ENCODE measurements around the gene OR2A5.

OR2A5 gene

DNA sequence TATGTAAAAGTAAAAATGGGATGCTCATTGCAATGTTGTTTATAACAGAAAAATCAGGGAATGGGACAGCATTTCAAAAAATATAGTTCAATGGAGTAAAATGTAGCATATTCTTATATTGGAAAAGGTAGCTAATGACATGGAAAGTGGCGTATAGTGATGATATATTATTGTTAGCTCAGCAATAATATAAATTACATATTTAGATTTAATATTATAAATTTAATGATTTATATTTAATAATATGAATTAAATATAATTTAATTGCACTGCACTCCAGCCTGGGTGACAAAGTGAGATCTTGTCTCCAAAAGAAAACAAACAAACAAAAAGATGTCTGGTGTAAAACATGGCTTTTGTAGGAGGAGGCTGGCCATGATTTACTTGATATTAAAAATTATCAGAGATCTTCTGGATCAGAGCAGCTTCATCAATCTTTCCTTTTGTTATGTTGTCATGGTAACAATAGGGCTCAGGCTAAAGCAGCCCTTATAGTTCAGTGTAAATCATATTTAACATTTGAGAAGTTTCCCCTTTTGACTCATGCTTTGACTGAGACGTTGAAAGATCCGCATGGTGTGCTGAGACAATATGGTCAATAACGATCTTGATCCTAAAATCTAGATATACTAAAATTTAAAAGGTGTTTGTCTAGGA lies 25.4 kb upstream of the OR2A5 start:
- Mint-ChIP-seq H3K27ac (no peak overlapping the region), H3K9me3 (no peaks in the 10 kb centered on the region), H3K27me3 (no peaks in the 10 kb centered on the region), H3K4me1 (no peaks in the 10 kb centered on the region), H3K4me3 (no peak overlapping the region), H3K36me3 (no peaks in the 10 kb centered on the region)
- CTCF ChIA-PET: interaction anchor here (1.4 kb wide), 1 partner anchor 286 kb away, joined by 3 read pairs; no protein-coding TSS in a partner anchor
- no peak for DNase-seq

GRCh38 chr7:144024213-144024612 lies 24.5 kb upstream of the OR2A5 start:
- Mint-ChIP-seq H3K27me3 (no peaks in the 10 kb centered on the region), H3K9me3 (no peaks in the 10 kb centered on the region), H3K27ac (no peak overlapping the region), H3K36me3 (no peaks in the 10 kb centered on the region), H3K4me3 (no peak overlapping the region), H3K4me1 (no peaks in the 10 kb centered on the region)
- DNase-seq: no peak
- CTCF ChIA-PET: no interaction called here

DNA sequence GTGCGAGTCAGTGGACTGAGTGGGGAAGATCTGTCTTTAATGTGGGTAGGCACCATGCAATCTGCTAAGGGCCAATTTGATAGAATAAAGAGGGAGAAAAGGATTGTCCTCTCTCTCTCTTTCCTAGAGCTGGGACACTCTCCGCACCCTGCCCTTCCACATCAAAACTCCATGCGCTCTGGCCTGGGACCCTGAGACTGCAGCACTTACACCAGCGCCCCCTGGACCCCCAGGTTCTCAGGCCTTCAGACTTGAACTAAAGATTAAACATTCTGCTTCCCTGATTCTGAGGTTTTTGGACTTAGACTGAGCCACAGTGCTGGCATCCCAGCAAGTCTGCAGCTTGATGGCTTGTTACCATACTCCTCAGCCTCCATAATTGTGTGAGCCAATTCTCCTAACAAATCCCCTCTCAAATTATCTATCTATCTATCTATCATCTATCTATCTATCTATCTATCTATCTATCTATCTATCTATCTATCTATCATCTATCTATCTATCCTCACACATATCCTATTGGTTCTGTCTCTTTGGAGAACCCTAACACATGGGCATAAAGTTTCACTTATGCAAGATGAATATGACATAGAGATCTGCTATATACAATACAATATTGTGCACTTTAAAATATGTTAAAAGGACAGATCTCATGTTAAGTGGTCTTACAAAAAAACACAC lies 22.4 kb upstream of the OR2A5 start:
- no peak overlapping the region for H3K27ac Mint-ChIP-seq

GRCh38 chr7:144027070-144027469 lies 21.7 kb upstream of the OR2A5 start:
- Mint-ChIP-seq H3K9me3 (no peaks in the 10 kb centered on the region), H3K27me3 (no peaks in the 10 kb centered on the region), H3K4me1 (no peaks in the 10 kb centered on the region), H3K27ac (no peak overlapping the region), H3K4me3 (no peak overlapping the region), H3K36me3 (no peaks in the 10 kb centered on the region)
- CTCF ChIA-PET: interaction anchor here (0.6 to 0.8 kb wide), 2 partner anchors 101 kb away, joined by 3 read pairs; no protein-coding TSS in a partner anchor
- no peak for DNase-seq

More for the DNA sequence above, 22.4 kb upstream of the OR2A5 start:
- DNase-seq: no peak
- Mint-ChIP-seq H3K9me3 (no peaks in the 10 kb centered on the region), H3K36me3 (no peaks in the 10 kb centered on the region), H3K4me3 (no peak overlapping the region), H3K4me1 (no peaks in the 10 kb centered on the region), H3K27me3 (no peaks in the 10 kb centered on the region)
- CTCF ChIA-PET: interaction anchor here (0.6 kb wide), 1 partner anchor 102 kb away, joined by 3 read pairs; no protein-coding TSS in a partner anchor

DNA sequence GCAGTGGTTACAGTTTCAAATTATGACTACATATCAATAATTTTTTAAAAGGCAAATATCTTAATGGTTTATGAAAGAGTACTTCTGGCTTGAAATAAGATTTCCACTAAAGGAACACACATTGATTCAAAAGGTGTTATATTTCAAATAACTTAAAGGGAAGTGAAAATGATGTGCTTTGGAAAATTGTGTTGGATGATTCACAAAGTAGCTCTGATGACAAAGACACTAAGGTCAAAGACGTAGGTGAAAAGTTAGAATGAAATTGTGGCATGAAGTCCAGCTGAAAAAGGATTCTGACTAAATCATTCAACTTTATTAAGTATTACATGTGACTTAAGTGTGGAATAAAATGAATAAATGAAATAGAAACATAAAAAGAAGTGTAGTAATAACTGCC lies 20.8 kb upstream of the OR2A5 start:
- CTCF ChIA-PET: interaction anchor here (0.8 kb wide), 1 partner anchor 100 kb away, joined by 3 read pairs; no protein-coding TSS in a partner anchor

GRCh38 chr7:144028547-144028946 lies 20.2 kb upstream of the OR2A5 start:
- Mint-ChIP-seq H3K9me3 (no peaks in the 10 kb centered on the region), H3K36me3 (no peaks in the 10 kb centered on the region), H3K27ac (no peak overlapping the region), H3K27me3 (no peaks in the 10 kb centered on the region), H3K4me3 (no peak overlapping the region), H3K4me1 (no peaks in the 10 kb centered on the region)
- CTCF ChIA-PET: no interaction called here
- no peak for DNase-seq

More for the DNA sequence above, 20.8 kb upstream of the OR2A5 start:
- H3K27me3 Mint-ChIP-seq: no peaks in the 10 kb centered on the region
- H3K27ac Mint-ChIP-seq: no peak overlapping the region
- H3K36me3 Mint-ChIP-seq: no peaks in the 10 kb centered on the region
- no peak for DNase-seq
- H3K4me3 Mint-ChIP-seq: no peak overlapping the region
- no peaks in the 10 kb centered on the region for H3K9me3 Mint-ChIP-seq
- no peaks in the 10 kb centered on the region for H3K4me1 Mint-ChIP-seq

DNA sequence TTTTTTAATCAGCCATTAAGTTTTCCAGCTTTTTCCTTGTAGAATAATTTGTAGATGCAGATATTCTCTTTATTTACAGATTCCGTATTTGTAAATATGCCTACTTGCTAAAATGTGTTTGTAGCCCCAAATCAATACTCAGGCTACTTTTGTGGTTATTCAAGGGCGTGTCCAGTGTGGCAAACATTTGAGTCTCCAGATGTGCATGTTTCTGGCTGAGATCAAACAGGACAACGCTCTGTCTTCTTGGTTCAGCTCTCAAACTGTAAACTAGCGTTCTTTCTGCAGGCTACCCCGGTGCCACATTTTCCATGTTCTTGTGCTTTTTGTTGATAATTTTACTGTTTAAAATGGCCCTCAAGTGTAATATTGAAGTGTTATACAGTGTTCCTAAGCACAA lies 16.2 kb upstream of the OR2A5 start:
- Mint-ChIP-seq H3K4me3 (no peak overlapping the region), H3K4me1 (no peaks in the 10 kb centered on the region), H3K27me3 (no peaks in the 10 kb centered on the region), H3K9me3 (no peaks in the 10 kb centered on the region), H3K36me3 (no peaks in the 10 kb centered on the region), H3K27ac (no peak overlapping the region)
- CTCF ChIA-PET: no interaction called here
- no peak for DNase-seq

GRCh38 chr7:144032985-144033709 lies 15.6 kb upstream of the OR2A5 start:
- H3K27me3 Mint-ChIP-seq: no peaks in the 10 kb centered on the region
- H3K4me1 Mint-ChIP-seq: no peaks in the 10 kb centered on the region
- no peaks in the 10 kb centered on the region for H3K36me3 Mint-ChIP-seq
- H3K27ac Mint-ChIP-seq: no peak overlapping the region
- DNase-seq: no peak
- CTCF ChIA-PET: no interaction called here
- H3K4me3 Mint-ChIP-seq: no peak overlapping the region
- H3K9me3 Mint-ChIP-seq: no peaks in the 10 kb centered on the region

- no peak overlapping the region for H3K4me3 Mint-ChIP-seq
- CTCF ChIA-PET: no interaction called here
- no peaks in the 10 kb centered on the region for H3K27me3 Mint-ChIP-seq
- H3K27ac Mint-ChIP-seq: no peak overlapping the region
- no peaks in the 10 kb centered on the region for H3K9me3 Mint-ChIP-seq
- no peaks in the 10 kb centered on the region for H3K4me1 Mint-ChIP-seq
- no peaks in the 10 kb centered on the region for H3K36me3 Mint-ChIP-seq
- no peak for DNase-seq
These were observed 13.4 kb upstream of the OR2A5 start for GRCh38 chr7:144035385-144035784.

DNA sequence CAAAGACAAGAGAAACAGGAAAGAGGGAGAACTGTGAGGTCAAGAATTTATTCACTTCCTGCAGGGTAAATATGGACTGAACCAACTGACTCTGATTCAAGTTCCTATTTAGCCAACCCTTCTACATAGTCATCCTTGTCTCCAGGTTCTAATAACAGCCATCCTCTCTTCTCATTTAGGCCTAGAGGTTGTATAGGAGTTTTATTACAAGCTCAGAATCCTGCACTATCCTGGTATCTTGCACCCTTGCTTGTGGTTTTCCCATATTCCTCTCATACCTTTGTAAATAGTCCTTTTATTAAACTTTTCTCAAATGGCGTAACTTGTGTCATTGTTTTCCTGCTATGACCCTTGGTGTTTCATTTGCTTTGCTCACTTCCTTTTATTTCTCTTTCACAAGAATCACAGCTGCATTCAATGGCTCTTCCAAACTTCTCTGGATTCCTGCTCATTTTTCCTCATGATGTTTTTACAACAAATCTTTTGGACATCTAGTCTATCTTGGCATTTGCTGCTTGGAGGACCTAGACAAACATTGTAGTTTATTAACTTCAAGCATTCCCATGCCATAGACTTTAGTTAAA lies 12.4 kb upstream of the OR2A5 start:
- Mint-ChIP-seq H3K27me3 (no peaks in the 10 kb centered on the region), H3K9me3 (no peaks in the 10 kb centered on the region), H3K4me3 (no peak overlapping the region), H3K36me3 (no peaks in the 10 kb centered on the region), H3K27ac (no peak overlapping the region), H3K4me1 (no peaks in the 10 kb centered on the region)
- CTCF ChIA-PET: no interaction called here
- DNase-seq: no peak

DNA sequence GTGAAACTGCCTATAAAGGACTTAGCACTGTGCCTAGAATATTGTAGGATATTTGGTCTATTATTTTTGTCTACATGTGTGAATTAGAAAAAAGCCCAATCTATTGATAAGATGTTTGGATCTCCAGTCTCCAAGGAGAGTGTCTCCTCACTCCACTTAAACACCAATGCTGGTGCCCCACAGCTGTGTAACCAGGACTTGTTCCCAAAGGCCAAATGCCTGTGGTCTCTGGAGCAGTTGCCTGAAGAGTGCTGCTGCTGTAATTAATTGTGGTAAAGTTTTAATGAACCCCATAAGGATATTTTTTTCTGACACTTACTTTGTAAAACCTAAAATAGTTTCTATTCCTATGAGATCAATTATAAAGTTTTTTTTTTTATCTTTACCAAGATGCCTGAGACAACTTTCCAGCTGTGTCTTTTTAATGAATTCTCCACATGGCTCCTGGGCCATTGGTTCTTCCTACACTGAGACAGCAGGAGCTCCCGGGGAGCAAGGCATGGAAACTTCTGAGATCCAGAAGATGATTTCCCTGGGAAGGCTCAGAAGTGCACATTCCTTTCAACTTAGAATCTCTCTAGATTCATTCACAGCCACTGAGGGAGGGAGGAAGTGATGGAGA lies 11.2 kb upstream of the OR2A5 start:
- no peaks in the 10 kb centered on the region for H3K27me3 Mint-ChIP-seq
- H3K4me1 Mint-ChIP-seq: no peaks in the 10 kb centered on the region
- CTCF ChIA-PET: no interaction called here
- H3K36me3 Mint-ChIP-seq: no peaks in the 10 kb centered on the region
- H3K9me3 Mint-ChIP-seq: no peaks in the 10 kb centered on the region
- H3K27ac Mint-ChIP-seq: no peak overlapping the region
- H3K4me3 Mint-ChIP-seq: no peak overlapping the region
- DNase-seq: no peak

GRCh38 chr7:144038887-144039286 lies 9.9 kb upstream of the OR2A5 start:
- CTCF ChIA-PET: no interaction called here
- DNase-seq: no peak
- Mint-ChIP-seq H3K9me3 (no peaks in the 10 kb centered on the region), H3K36me3 (no peaks in the 10 kb centered on the region), H3K4me1 (no peaks in the 10 kb centered on the region), H3K27ac (no peak overlapping the region), H3K27me3 (no peaks in the 10 kb centered on the region), H3K4me3 (no peak overlapping the region)

GRCh38 chr7:144049491-144049890 lies 743 bp downstream of the OR2A5 start:
- Mint-ChIP-seq H3K9me3 (no peaks in the 10 kb centered on the region), H3K36me3 (no peaks in the 10 kb centered on the region), H3K4me1 (no peaks in the 10 kb centered on the region), H3K27me3 (peaks cover 3% of the 10 kb centered on the region), H3K27ac (no peak overlapping the region), H3K4me3 (no peak overlapping the region)
- no peak for DNase-seq
- CTCF ChIA-PET: no interaction called here

DNA sequence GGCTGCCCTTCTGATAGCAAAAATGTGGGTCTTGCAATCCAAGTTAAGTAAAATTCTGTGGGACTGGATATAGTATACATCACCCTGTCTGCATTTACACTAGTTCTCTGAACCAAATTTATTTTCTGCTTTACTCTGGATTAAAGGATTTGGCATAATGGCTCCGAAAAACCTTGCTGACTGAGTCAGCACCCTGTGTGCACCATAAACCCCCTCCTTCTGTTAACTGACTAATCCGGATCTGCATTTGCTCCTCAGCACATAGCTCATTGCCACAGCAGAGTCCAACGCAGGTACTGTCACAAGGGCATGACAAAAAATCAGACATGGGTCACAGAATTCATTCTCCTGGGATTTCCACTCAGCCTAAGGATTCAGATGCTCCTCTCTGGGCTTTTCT lies 1.3 kb downstream of the OR2A5 start:
- H3K27ac Mint-ChIP-seq: no peak overlapping the region
- CTCF ChIA-PET: no interaction called here
- H3K36me3 Mint-ChIP-seq: no peaks in the 10 kb centered on the region
- no peak overlapping the region for H3K4me3 Mint-ChIP-seq
- no peak for DNase-seq
- H3K9me3 Mint-ChIP-seq: no peaks in the 10 kb centered on the region
- H3K4me1 Mint-ChIP-seq: no peaks in the 10 kb centered on the region
- peaks cover 3% of the 10 kb centered on the region for H3K27me3 Mint-ChIP-seq
